GM18870 (cell line): ENCODE measurements around the gene PTPRN2.

Source experiments
- ATAC-seq: cut with Tn5 transposase; IDR thresholded peaks from one replicate; pipeline ENCODE4 v1.9.1; 2021; ENCODE audit warnings: moderate library complexity; ENCODE audit not compliant: unreplicated experiment

Gene PTPRN2

DNA sequence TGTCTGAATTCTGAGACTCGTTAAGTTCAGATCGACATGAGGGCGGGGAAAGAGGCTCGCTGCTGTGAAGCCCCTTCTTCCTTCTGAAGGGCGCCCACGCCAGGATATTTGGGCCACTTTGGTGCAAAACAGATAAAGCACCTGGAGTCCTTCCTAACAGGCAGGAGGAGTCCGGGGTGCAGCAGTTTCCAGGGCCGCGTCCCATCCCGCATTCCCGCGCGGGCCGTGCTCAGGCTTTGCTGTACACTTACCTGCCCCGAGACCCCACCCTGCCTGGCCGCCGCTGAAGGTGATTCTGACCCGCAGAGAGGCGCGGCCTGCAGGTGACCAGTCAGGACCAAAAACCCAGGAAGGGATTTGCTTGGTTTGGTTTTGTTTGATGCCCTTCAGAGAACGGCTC, 454.6 kb downstream of the PTPRN2 start:
- no peak for ATAC-seq

GRCh38 chr7:158130023-158130409, 457.6 kb downstream of the PTPRN2 start:
- ATAC-seq, result no peak

- ATAC-seq, result no peak
Observed at GRCh38 chr7:158129037-158130022, 458.3 kb downstream of the PTPRN2 start.

DNA sequence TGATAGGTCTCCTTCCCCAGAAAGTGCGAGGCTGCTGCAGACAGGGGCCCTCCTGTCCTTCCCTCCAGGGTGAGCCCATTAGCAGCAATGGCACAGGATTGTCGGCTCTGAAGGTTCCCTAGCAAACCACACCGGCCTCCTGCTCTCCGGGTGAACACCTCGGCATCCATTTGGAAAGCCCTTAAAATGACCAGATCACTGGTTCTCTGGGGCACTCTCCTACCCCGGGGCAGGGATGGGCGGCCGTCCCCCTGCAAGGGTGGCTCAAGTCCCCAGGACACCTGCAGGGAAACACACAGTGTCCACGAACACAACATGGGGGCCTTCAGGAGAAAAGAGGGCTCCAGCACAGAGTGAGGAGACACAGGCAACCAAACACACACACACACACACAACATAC, 459.1 kb downstream of the PTPRN2 start:
- ATAC-seq, result no peak

GRCh38 chr7:158127241-158127640, 460.4 kb downstream of the PTPRN2 start:
- no peak for ATAC-seq

DNA sequence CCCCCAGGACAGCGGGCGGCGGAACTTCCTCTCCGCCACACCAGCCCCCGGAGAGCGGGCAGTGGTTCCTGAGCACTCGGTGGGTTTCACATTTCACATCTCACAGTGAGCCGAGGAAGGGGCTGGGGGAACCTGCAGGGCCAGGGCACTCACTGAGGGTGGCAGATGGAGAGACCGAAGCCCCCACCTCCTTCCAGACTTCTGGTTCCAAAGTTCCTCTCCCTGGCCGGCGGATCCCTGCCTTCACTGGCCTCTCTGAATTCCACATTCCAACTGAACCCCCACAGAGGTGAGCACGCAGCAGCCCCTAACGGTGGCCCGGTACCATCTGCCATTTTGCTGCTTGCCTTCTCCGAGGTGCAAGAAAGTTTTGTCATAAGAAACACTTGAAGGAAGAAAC, 461.0 kb downstream of the PTPRN2 start:
- no peak for ATAC-seq

DNA sequence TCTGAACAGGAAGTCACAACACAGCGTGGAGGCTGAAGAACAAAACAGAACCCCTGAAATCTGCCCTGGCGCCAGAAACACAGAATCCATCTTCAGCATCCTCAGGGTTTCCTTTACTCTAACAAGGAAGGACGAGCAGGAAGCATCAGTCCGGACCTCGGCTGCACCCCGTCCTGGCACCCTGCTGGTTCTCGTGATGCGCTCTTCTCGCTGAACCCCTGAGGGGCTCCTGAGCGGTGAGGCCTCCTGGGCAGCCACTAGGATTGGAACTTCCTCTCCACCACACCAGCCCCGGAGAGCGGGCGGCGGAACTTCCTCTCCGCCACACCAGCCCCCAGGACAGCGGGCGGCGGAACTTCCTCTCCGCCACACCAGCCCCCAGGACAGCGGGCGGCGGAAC, 461.9 kb downstream of the PTPRN2 start:
- ATAC-seq, result no peak

DNA sequence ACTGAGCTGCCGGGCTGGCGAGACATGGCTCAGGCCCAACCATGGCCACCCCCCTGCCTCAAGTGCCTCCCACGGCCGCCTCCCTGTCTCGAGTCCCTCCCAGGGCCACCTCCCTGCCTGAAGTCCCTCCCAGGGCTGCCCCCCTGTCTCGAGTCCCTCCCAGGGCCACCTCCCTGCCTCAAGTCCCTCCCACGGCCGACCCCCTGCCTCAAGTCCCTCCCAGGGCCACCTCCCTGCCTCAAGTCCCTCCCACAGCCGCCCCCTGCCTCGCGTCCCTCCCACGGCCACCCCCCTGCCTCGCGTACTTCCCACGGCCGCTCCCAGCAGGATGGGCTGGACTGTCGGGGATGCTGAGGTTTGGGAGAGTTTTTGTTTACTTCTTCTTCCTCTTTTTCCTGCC, 462.5 kb downstream of the PTPRN2 start:
- ATAC-seq, result no peak

GRCh38 chr7:158124671-158125079, 462.9 kb downstream of the PTPRN2 start:
- no peak for ATAC-seq

DNA sequence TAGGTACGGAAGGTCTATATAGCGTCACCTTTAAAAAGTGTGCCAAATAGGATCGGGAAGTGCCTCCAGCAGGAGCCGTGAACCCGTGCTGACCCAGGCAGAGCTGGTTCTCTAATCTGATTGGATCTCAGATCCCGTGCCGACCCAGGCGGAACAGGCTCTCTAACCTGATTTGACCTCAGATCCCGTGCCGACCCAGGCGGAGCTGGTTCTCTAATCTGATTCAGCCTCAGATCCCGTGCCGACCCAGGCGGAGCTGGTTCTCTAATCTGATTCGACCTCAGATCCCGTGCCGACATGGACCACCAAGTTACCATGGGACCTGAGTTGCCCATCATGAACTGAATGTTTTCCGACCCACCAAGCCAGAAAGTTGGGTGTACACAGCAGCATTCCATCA, 463.9 kb downstream of the PTPRN2 start:
- ATAC-seq, result no peak

DNA sequence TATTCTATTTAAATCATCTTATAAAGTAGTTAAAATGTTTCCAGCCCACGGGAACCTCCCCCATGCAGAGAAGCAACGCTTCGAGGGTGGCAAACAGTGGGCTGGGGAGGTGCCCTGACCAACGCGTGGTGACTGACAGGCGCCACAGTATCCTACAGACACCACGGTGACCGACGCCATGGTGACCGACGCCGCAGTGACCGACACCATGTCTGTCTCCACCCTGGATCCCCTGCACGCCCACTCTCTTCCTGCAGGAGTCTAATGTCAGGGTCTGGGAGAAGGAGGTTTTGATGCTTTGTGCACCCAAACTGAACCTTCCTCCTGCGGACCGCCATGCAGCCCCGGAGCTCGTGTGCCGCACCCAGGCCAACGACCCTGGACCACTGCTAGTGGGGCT, 464.4 kb downstream of the PTPRN2 start:
- no peak for ATAC-seq

- no peak for ATAC-seq
Observed at GRCh38 chr7:158121441-158122045, 466.1 kb downstream of the PTPRN2 start.

GRCh38 chr7:158120716-158121115, 466.9 kb downstream of the PTPRN2 start:
- no peak for ATAC-seq

GRCh38 chr7:158120316-158120715, 467.3 kb downstream of the PTPRN2 start:
- ATAC-seq, result no peak

GRCh38 chr7:158117341-158118222, 470.0 kb downstream of the PTPRN2 start:
- no peak for ATAC-seq

- ATAC-seq, result no peak
Observed at GRCh38 chr7:158116235-158116634, 471.4 kb downstream of the PTPRN2 start.

DNA sequence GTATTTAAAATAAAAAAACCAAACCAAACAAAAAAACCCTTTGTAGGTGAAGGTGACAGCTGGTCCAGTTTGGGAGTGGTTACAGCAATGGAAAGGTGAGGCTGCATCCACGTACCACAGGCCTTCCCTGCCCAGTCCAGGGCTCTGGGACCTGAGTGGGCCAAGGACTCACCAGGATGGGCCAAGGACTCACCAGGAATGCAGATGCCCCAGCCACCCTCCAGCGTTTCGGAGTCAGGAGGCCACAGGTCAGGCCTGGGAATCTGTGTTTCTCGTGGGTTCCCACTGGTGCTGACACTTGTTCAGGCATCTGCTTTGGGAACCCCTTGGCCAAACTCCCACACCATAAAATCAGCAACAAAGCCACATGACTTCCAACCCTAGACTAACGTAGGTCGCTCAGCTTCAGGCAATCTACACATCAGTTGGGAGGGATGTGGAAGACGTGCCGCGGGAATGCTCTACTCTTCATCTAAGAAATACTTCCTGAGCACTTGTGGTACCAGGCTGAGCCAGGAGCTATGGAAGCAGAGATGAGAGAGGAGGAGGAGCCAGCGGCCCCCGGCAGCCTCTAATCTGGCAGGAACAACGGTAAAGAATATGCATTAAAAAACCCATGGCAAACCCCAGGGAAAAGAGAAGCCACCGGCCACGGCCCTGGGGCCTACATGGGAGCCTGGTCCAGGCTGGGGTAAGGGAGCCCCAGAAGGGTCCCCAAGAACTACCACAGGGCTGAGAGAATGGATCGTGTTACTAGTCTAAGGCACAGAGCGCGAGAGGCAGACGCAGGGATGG, 473.4 kb downstream of the PTPRN2 start:
- no peak for ATAC-seq

- no peak for ATAC-seq
Observed at GRCh38 chr7:158113321-158114025, 474.1 kb downstream of the PTPRN2 start.

- no peak for ATAC-seq
Observed at GRCh38 chr7:158112571-158113320, 474.9 kb downstream of the PTPRN2 start.
